Stimulated activated CD4-positive, alpha-beta T cell treated with anti-CD3 and anti-CD28 coated beads, Interleukin-1b, Interleukin-23, amount 100 ng/mL, for 4 hours (primary cell): ENCODE data around the gene RIPK1.

ENCODE experiments used
- DNase-seq, 2 donors: peaks; one replicate each; pipeline ENCODE4 v3.0.0-alpha.2; 2020; ENCODE audit warnings: low read depth in 2 of 2

The RIPK1 gene

GRCh38 chr6:3162565-3163247 lies 94.4 kb downstream of the RIPK1 start:
- peak in 1 of 2 donors; percentile 47 for DNase-seq

- no peak for DNase-seq
Measured at GRCh38 chr6:3163248-3163594, 94.9 kb downstream of the RIPK1 start.

GRCh38 chr6:3164388-3164787 lies 96.1 kb downstream of the RIPK1 start:
- no peak for DNase-seq
